HEK293 (cell line): ENCODE results near the gene EIF4ENIF1.

Source experiments
- CTCF ChIA-PET: fragments of 350-600 bp; formaldehyde crosslinking; extraction: SDS; loops from one replicate; lab custom pipeline; 2021; ENCODE audit warnings: antibody characterized with exemption; lab: Yijun Ruan, JAX
- POLR2A ChIA-PET: fragments of 300-600 bp; formaldehyde crosslinking; extraction: SDS; loops from one replicate; lab custom pipeline; 2020; ENCODE audit warnings: antibody characterized with exemption, inconsistent platforms; lab: Yijun Ruan, JAX
- H3K27ac ChIP-seq: fragments of 200-500 bp; sonication (Bioruptor generic); 2 replicates; pipeline ENCODE4 v1.5.1; 2014; ENCODE audit warnings: low read depth, low read length, control low read depth, inconsistent platforms; ENCODE audit errors: extremely low read depth
- H3K36me3 ChIP-seq, 2 experiments: fragments of 200-500 bp in 1 of 2; sonication (Bioruptor generic) in 1 of 2; 1 replicate in 1 of 2; 2 replicates in 1 of 2; pipeline ENCODE4 v1.5.1; 2014 to 2017; ENCODE audit warnings: inconsistent platforms in 2 of 2, low read length in 2 of 2; ENCODE audit not compliant: control insufficient read depth in 2 of 2, insufficient read depth in 1 of 2
- H3K4me1 ChIP-seq: fragments of 200-500 bp; sonication (Bioruptor generic); 2 replicates; pipeline ENCODE4 v1.5.1; 2014; ENCODE audit warnings: mild to moderate bottlenecking, low read length, inconsistent platforms; ENCODE audit not compliant: control insufficient read depth, insufficient read depth
- H3K4me3 ChIP-seq: 2 replicates; pipeline ENCODE4 v1.5.1; 2011; ENCODE audit warnings: low read depth, mild to moderate bottlenecking, control low read depth, low read length, moderate library complexity
- H3K9me3 ChIP-seq: fragments of 200-500 bp; sonication (Bioruptor generic); 2 replicates; pipeline ENCODE4 v1.5.1; 2014; ENCODE audit warnings: low read depth, low read length, inconsistent platforms; ENCODE audit not compliant: control insufficient read depth, insufficient read depth
- GFI1B ChIP-seq: fragments of 450-650 bp; formaldehyde crosslinking; IDR thresholded peaks from 2 replicates; pipeline ENCODE4 v1.5.1; 2016; ENCODE audit warnings: missing biosample characterization, missing genetic modification characterization
- KLF8 ChIP-seq: fragments of 450-650 bp; formaldehyde crosslinking; IDR thresholded peaks from 2 replicates; pipeline ENCODE4 v1.5.1; 2016; ENCODE audit warnings: missing biosample characterization, missing genetic modification characterization
- PRDM10 ChIP-seq: fragments of 450-650 bp; formaldehyde crosslinking; IDR thresholded peaks from 2 replicates; pipeline ENCODE4 v1.5.1; 2016; ENCODE audit warnings: missing biosample characterization, missing genetic modification characterization
- RBAK ChIP-seq: fragments of 450-650 bp; formaldehyde crosslinking; IDR thresholded peaks from 2 replicates; pipeline ENCODE4 v1.5.1; 2016; ENCODE audit warnings: missing biosample characterization, missing genetic modification characterization
- ZBTB1 ChIP-seq: fragments of 450-650 bp; formaldehyde crosslinking; IDR thresholded peaks from 2 replicates; pipeline ENCODE4 v1.5.1; 2016; ENCODE audit warnings: missing biosample characterization, missing genetic modification characterization
- ZBTB20 ChIP-seq: fragments of 450-650 bp; formaldehyde crosslinking; IDR thresholded peaks from 2 replicates; pipeline ENCODE4 v1.5.1; 2016; ENCODE audit warnings: missing biosample characterization, missing genetic modification characterization
- ZBTB21 ChIP-seq: fragments of 450-650 bp; formaldehyde crosslinking; IDR thresholded peaks from 2 replicates; pipeline ENCODE4 v1.5.1; 2017; ENCODE audit warnings: missing biosample characterization, missing genetic modification characterization
- ZBTB26 ChIP-seq: fragments of 450-650 bp; formaldehyde crosslinking; optimal IDR thresholded peaks from 2 replicates; pipeline ENCODE3; 2016; ENCODE audit warnings: missing biosample characterization, mild to moderate bottlenecking, missing genetic modification characterization
- ZNF138 ChIP-seq: fragments of 450-650 bp; formaldehyde crosslinking; IDR thresholded peaks from 2 replicates; pipeline ENCODE4 v1.5.1; 2016; ENCODE audit warnings: missing biosample characterization, missing genetic modification characterization, borderline replicate concordance
- ZNF202 ChIP-seq: fragments of 450-650 bp; formaldehyde crosslinking; IDR thresholded peaks from 2 replicates; pipeline ENCODE4 v1.5.1; 2016; ENCODE audit warnings: missing biosample characterization, missing genetic modification characterization, borderline replicate concordance
- ZNF239 ChIP-seq: fragments of 450-650 bp; formaldehyde crosslinking; IDR thresholded peaks from 2 replicates; pipeline ENCODE4 v1.5.1; 2016; ENCODE audit warnings: missing biosample characterization, missing genetic modification characterization
- ZNF280C ChIP-seq: fragments of 450-650 bp; formaldehyde crosslinking; IDR thresholded peaks from 2 replicates; pipeline ENCODE4 v1.5.1; 2016; ENCODE audit warnings: missing biosample characterization, missing genetic modification characterization
- ZNF350 ChIP-seq: fragments of 450-650 bp; formaldehyde crosslinking; IDR thresholded peaks from 2 replicates; pipeline ENCODE4 v1.5.0; 2017; ENCODE audit warnings: missing biosample characterization, mild to moderate bottlenecking, missing genetic modification characterization
- ZNF433 ChIP-seq: fragments of 450-650 bp; formaldehyde crosslinking; IDR thresholded peaks from 2 replicates; pipeline ENCODE4 v1.5.1; 2016; ENCODE audit warnings: missing biosample characterization, missing genetic modification characterization, low read depth
- ZNF513 ChIP-seq: fragments of 450-650 bp; IDR thresholded peaks from 2 replicates; pipeline ENCODE4 v1.5.1; 2018; ENCODE audit warnings: missing biosample characterization, missing genetic modification characterization
- ZNF629 ChIP-seq: fragments of 450-650 bp; formaldehyde crosslinking; IDR thresholded peaks from 2 replicates; pipeline ENCODE4 v1.5.1; 2017; ENCODE audit warnings: missing biosample characterization, missing genetic modification characterization
- ZNF677 ChIP-seq: fragments of 450-650 bp; IDR thresholded peaks from 2 replicates; pipeline ENCODE4 v1.5.0; 2018; ENCODE audit warnings: missing biosample characterization, mild to moderate bottlenecking, missing genetic modification characterization, moderate library complexity
- ZNF777 ChIP-seq: fragments of 450-650 bp; formaldehyde crosslinking; IDR thresholded peaks from 2 replicates; pipeline ENCODE4 v1.5.1; 2017; ENCODE audit warnings: missing biosample characterization, missing genetic modification characterization, borderline replicate concordance
- ZNF843 ChIP-seq: fragments of 450-650 bp; formaldehyde crosslinking; IDR thresholded peaks from 2 replicates; pipeline ENCODE4 v1.5.1; 2016; ENCODE audit warnings: missing biosample characterization, missing genetic modification characterization
- TF ChIP-seq, protein P1 (sequence below): fragments of 450-650 bp; formaldehyde crosslinking; IDR thresholded peaks from 2 replicates; pipeline ENCODE4 v1.5.1; 2017; ENCODE audit warnings: missing biosample characterization, missing genetic modification characterization

The EIF4ENIF1 gene

DNA sequence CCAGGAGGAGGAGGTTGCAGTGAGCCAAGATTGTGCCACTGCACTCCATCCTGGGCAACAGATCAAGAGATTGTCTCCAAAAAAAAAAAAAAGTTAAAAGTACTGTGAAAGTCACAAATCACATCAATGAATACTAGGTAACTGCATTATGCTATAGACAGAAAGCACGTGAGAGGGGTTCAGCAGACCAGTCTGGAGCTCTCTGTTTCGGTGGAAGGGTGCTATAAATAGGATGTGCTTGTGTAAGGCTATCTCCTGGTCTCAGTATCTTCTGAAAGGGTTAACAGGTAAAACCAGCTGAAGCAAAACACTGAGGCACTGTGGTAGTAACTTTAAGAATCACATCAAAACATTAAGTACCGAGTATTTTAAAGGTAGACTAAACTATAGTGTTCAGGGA is 43.4 kb downstream of the EIF4ENIF1 start (continued):
- no peak for TF ChIP-seq ZBTB26 (tag by site-specific recombination)
- no peak for TF ChIP-seq ZNF138
- TF ChIP-seq ZNF433 (tag by site-specific recombination), result no peak

DNA sequence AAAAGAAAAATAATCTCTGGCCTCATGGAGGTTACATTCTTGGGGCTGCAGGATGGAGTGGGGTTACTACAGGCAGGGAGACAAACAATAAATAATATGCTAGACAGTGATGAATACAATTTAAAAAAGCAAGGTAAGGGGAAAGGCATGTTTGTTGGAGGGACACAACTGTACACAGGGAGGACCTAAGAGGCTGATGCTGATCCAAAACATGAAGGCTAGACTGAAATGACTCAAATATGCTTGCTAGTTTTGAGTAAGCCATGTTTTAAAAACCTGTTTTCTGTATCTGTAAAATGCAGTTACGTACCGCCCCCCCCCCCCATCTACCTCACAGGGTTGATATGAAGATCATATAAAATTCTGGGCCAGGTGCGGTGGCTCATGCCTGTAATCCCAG is 44.0 kb downstream of the EIF4ENIF1 start:
- H3K27ac ChIP-seq, result no peak overlapping the region
- no peak overlapping the region for H3K4me3 ChIP-seq
- peaks cover 63 to 98% of the 10 kb centered on the region in 2 experiments for H3K36me3 ChIP-seq
- CTCF ChIA-PET, result no interaction called here
- H3K4me1 ChIP-seq, result no peaks in the 10 kb centered on the region
- TF ChIP-seq, protein P1, sequence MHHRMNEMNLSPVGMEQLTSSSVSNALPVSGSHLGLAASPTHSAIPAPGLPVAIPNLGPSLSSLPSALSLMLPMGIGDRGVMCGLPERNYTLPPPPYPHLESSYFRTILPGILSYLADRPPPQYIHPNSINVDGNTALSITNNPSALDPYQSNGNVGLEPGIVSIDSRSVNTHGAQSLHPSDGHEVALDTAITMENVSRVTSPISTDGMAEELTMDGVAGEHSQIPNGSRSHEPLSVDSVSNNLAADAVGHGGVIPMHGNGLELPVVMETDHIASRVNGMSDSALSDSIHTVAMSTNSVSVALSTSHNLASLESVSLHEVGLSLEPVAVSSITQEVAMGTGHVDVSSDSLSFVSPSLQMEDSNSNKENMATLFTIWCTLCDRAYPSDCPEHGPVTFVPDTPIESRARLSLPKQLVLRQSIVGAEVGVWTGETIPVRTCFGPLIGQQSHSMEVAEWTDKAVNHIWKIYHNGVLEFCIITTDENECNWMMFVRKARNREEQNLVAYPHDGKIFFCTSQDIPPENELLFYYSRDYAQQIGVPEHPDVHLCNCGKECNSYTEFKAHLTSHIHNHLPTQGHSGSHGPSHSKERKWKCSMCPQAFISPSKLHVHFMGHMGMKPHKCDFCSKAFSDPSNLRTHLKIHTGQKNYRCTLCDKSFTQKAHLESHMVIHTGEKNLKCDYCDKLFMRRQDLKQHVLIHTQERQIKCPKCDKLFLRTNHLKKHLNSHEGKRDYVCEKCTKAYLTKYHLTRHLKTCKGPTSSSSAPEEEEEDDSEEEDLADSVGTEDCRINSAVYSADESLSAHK, result no peak
- TF ChIP-seq GFI1B (tag by site-specific recombination), result no peak
- no peak for TF ChIP-seq RBAK (tag by site-specific recombination)
- TF ChIP-seq ZNF202 (tag by site-specific recombination), result no peak
- no peak for TF ChIP-seq PRDM10 (tag by site-specific recombination)
- no peak for TF ChIP-seq ZNF843
- no peak for TF ChIP-seq ZNF239 (tag by site-specific recombination)
- TF ChIP-seq KLF8, result no peak
- TF ChIP-seq ZNF629 (tag by site-specific recombination), result no peak
- no peak for TF ChIP-seq ZNF777 (tag by site-specific recombination)
- no peak for TF ChIP-seq ZNF677 (tag by site-specific recombination)
- no peak for TF ChIP-seq ZBTB21
- no peak for TF ChIP-seq ZNF513
- no peak for TF ChIP-seq ZBTB20 (tag by site-specific recombination)
- no peak for TF ChIP-seq ZNF350 (tag by site-specific recombination)
- TF ChIP-seq ZNF280C (tag by site-specific recombination), result no peak
- TF ChIP-seq ZBTB1 (tag by site-specific recombination), result no peak
- POLR2A ChIA-PET, result interaction anchor here (1.0 kb wide), 1 partner anchor 11 kb away, joined by 3 read pairs; no protein-coding TSS in a partner anchor
- H3K9me3 ChIP-seq, result no peaks in the 10 kb centered on the region
